Psoas muscle (tissue), 8 donors: ENCODE results near the gene ACAA1. TPM values are rescaled to one million over a fixed set of nuclear protein-coding genes. Genes with fewer than 3 reads are reported as not detected.

Source experiments
- ATAC-seq, 4 donors: fragments of 200-7000 bp; cut with Tn5 transposase; one replicate each; pipeline ENCODE4 v1.9.1; 2020; ENCODE audit warnings: moderate library complexity in 3 of 4, mild to moderate bottlenecking in 2 of 4
- DNase-seq, 2 donors: peaks; one replicate each; pipeline ENCODE4 v3.0.0-alpha.2; 2020
- H3K27ac ChIP-seq: fragments of 200-600 bp; one replicate; pipeline ENCODE4 v1.8.0; 2022
- H3K27me3 ChIP-seq, 3 donors: fragments of 200-600 bp in 1 of 3; one replicate each; pipeline versions ENCODE4 v1.6.1 to v1.8.0; 2013 to 2022; ENCODE audit warnings: low read length in 2 of 3, mild to moderate bottlenecking in 2 of 3, moderate library complexity in 1 of 3; ENCODE audit not compliant: insufficient read depth in 3 of 3
- H3K36me3 ChIP-seq, 2 donors: fragments of 200-600 bp in 1 of 2; one replicate each; pipeline versions ENCODE4 v1.6.1 to v1.8.0; 2013 to 2022; ENCODE audit warnings: low read depth in 1 of 2, mild to moderate bottlenecking in 1 of 2, moderate library complexity in 1 of 2; ENCODE audit not compliant: insufficient read depth in 1 of 2
- H3K4me1 ChIP-seq: fragments of 200-600 bp; one replicate; pipeline ENCODE4 v1.8.0; 2022
- H3K4me3 ChIP-seq: fragments of 200-600 bp; one replicate; pipeline ENCODE4 v1.8.0; 2022; ENCODE audit warnings: mild to moderate bottlenecking
- H3K9me3 ChIP-seq: fragments of 200-600 bp; one replicate; pipeline ENCODE4 v1.8.0; 2022
- CTCF ChIP-seq: fragments of 200-600 bp; IDR thresholded peaks from one replicate; pipeline ENCODE4 v1.8.0; 2022; ENCODE audit warnings: antibody characterized with exemption
- WGBS, 3 donors: extraction: QIAGEN DNeasy Blood & Tissue Kit; methylation state at CpG; one replicate each; pipeline versions ENCODE4 v1.1.6 to v1.1.7; 2013; 5-methylcytosine and 5-hydroxymethylcytosine counted together
- intact Hi-C, 2 donors: fragments of 100-400 bp; cut with DNase I; formaldehyde crosslinking; loops; one replicate each; pipeline versions ENCODE4 v1.11.0 to v1.14.2; 2022
- long read RNA-seq, 2 donors: library from polyadenylated mRNA; unstranded; transcript quantifications; one replicate each; pipeline ENCODE4 v2.0.0, GENCODE V29; 2021
- polyA plus RNA-seq, 3 donors: library from polyadenylated mRNA; stranded (reverse); fragments of 200-250 nt; gene quantifications; one replicate each; pipeline ENCODE4 v1.2.3, GENCODE V29; 2013
- total RNA-seq, 4 donors: library from RNA; stranded (reverse); fragmentation: NEBNext Ultra II Directional in 2 of 4; extraction: Animal tissue kit (Norgen Biotek cat#: 25700) in 2 of 4; gene quantifications; one replicate each; pipeline versions ENCODE4 v1.2.1 to v1.2.4, GENCODE V29; 2021 to 2023
- donor health status: healthy with polysubstance abuse.
- donor health status: DM: no; HTN: no; CAD: no; lungs with moderate emphysema.
- donor health status: Bipolar disorder and iron deficiency.
- donor health status: healthy.
- donor health status: DM: yes; HTN: yes; CAD: no.
- donor health status: DM: no; HTN: no; CAD: no.
- donor health status: DM: no; HTN: no; CAD: no.
- donor health status: DM: yes; HTN: yes; CAD: no.

The ACAA1 gene
- total RNA-seq (10 to 100 TPM; 34.9 to 48.6 (median 40.7) TPM), polyA plus RNA-seq (10 to 100 TPM; 23.6 to 52.2 (median 28.6) TPM)
- long read RNA-seq, donor 1, transcript ACAA1-202 (12 exons, 1,785 nt): major isoform, 45 of 51 reads
- long read RNA-seq, donor 1, partial matches to known transcripts: 0 of 51 reads
- long read RNA-seq, donor 1, other reads (novel, unspliced or antisense): 6 of 51 reads
- long read RNA-seq, donor 2, transcript ACAA1-202 (12 exons, 1,785 nt): major isoform, 61 of 78 reads
- long read RNA-seq, donor 2, partial matches to known transcripts: 3 of 78 reads
- long read RNA-seq, donor 2, other reads (novel, unspliced or antisense): 14 of 78 reads

GRCh38 chr3:38136777-38137614 lies at the start of gene ACAA1:
TSS of gene ACAA1 (minus strand) at chr3:38137127. CDS start at chr3:38137035, 92 bp downstream.
- TF ChIP-seq CTCF: no peak
- Histone ChIP-seq H3K27ac (peak within 1 kb of the TSS; percentile 94), H3K4me1 (peaks cover 16% of the 10 kb centered on the region), H3K36me3 (peaks cover 4 to 43% of the 10 kb centered on the region in 2 donors), H3K27me3 (no peaks in the 10 kb centered on the region), H3K9me3 (no peaks in the 10 kb centered on the region), H3K4me3 (peak within 1 kb of the TSS; percentile 99)
- intact Hi-C loops: loop anchor here (2.0 to 10.0 kb wide), 3 partner anchors 30 to 340 kb away; partner anchors contain the start of gene ACVR2B (in 1 of the 2)
- WGBS, 3 donors: 0% methylated on average over 61 to 66 of the region's 66 CpGs
- DNase-seq: peak; percentile 99 to 100
- ATAC-seq: peak; percentile 96 to 97 (median 97)

- no peak for TF ChIP-seq CTCF
- WGBS, 3 donors: 47 to 54% (median 52%) methylated on average over 2 of the region's 2 CpGs
- Histone ChIP-seq H3K27me3 (no peaks in the 10 kb centered on the region), H3K4me3 (no peak overlapping the region), H3K27ac (no peak overlapping the region), H3K9me3 (no peaks in the 10 kb centered on the region), H3K36me3 (no peaks in the 10 kb centered on the region), H3K4me1 (peaks cover 7% of the 10 kb centered on the region)
- intact Hi-C loops: no loop called here
- DNase-seq (no peak), ATAC-seq (no peak)
Measured at GRCh38 chr3:38177181-38177580, 40.3 kb upstream of the ACAA1 start.

- Histone ChIP-seq H3K4me1 (peaks cover 22% of the 10 kb centered on the region), H3K27me3 (no peaks in the 10 kb centered on the region), H3K36me3 (no peaks in the 10 kb centered on the region), H3K9me3 (no peaks in the 10 kb centered on the region), H3K4me3 (no peak overlapping the region), H3K27ac (no peak overlapping the region)
- 89 to 90% (median 89%) methylated on average over 5 of the region's 5 CpGs for WGBS, 3 donors
- DNase-seq (no peak), ATAC-seq (no peak)
- intact Hi-C loops: no loop called here
- TF ChIP-seq CTCF: no peak
Measured at GRCh38 chr3:38173834-38174418, 37.0 kb upstream of the ACAA1 start.

GRCh38 chr3:38171622-38172021 lies 34.7 kb upstream of the ACAA1 start:
- TF ChIP-seq CTCF: no peak
- WGBS, 3 donors: 82 to 89% (median 84%) methylated on average over 2 of the region's 2 CpGs
- intact Hi-C loops: no loop called here

More at GRCh38 chr3:38171622-38172021, 34.7 kb upstream of the ACAA1 start:
- no peaks in the 10 kb centered on the region for H3K27me3 ChIP-seq
- no peak overlapping the region for H3K27ac ChIP-seq
- H3K36me3 ChIP-seq: no peaks in the 10 kb centered on the region
- H3K4me1 ChIP-seq: peaks cover 45% of the 10 kb centered on the region
- no peaks in the 10 kb centered on the region for H3K9me3 ChIP-seq
- H3K4me3 ChIP-seq: no peak overlapping the region
- ATAC-seq (no peak), DNase-seq (no peak)
